GM12865 (cell line): Measurements from ENCODE around the gene UNCX.
"Not testable (repeated sequence)": the region's sequence is repeated elsewhere in the genome, so short reads cannot be mapped to it uniquely, and the experiment has no call there.

ENCODE experiments used
- DNase-seq: peaks from one replicate; pipeline ENCODE4 v3.0.0; 2010; ENCODE audit warnings: low read depth
- H3K4me3 ChIP-seq: 2 replicates; pipeline ENCODE4 v1.5.1; 2011; ENCODE audit warnings: mild to moderate bottlenecking, low read depth, low read length, control low read depth
- CTCF ChIP-seq: IDR thresholded peaks from 2 replicates; pipeline ENCODE4 v1.5.1; 2011; ENCODE audit warnings: low read length, control low read depth, low read depth, inconsistent platforms; ENCODE audit not compliant: insufficient read depth; ENCODE audit errors: missing control alignments

UNCX gene

GRCh38 chr7:1196950-1197349 lies 35.7 kb upstream of the UNCX start:
- TF ChIP-seq CTCF = no peak
- no peak for DNase-seq

GRCh38 chr7:1197997-1198625 lies 34.6 kb upstream of the UNCX start:
- no peak for DNase-seq
- no peak overlapping the region for H3K4me3 ChIP-seq
- no peak for TF ChIP-seq CTCF

More at GRCh38 chr7:1196950-1197349, 35.7 kb upstream of the UNCX start:
- H3K4me3 ChIP-seq = no peak overlapping the region

DNA sequence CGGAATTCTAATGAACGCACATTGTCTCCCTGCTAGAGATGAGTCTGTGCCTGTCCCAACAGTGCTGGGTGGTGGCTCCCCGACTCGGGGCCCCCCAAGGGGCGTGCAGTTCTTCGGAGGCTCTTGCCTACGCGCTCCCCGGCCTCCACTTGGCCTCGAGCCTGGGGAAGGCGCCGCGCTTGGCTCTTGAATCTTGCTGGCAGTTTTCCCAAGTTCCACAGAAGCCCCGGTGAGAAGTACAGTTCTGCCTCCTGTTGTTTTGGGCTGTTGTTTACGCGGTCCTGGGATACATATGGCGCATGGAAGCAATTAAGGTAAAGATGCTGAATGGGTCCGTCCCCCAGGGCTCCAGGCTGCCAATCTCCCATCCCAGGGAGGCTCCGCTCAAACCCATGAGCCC lies 32.6 kb upstream of the UNCX start:
- DNase-seq = no peak
- no peak for TF ChIP-seq CTCF
- H3K4me3 ChIP-seq = no peak overlapping the region

- DNase-seq = no peak
- no peak overlapping the region for H3K4me3 ChIP-seq
- no peak for TF ChIP-seq CTCF
Measured at GRCh38 chr7:1201916-1202315, 30.8 kb upstream of the UNCX start.

DNA sequence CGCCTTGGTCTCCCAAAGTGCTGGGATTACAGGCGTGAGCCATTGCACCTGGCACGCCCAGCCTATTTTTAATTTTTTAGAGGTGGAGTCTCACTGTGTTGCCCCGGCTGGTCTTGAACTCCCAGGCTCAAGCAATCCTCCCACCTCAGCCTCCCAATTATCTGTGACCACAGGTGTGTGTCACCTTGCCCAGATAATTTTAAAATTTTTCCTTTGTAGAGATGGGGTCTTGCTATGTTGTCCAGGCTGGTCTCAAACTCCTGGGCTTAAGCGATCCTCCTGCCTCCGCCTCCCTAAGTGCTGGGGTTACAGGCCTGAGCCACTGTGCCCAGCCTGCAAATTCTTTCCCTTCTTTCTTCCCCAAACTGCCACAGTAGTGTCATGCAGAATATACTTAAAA lies 29.8 kb upstream of the UNCX start:
- not testable (repeated sequence) for DNase-seq, H3K4me3 ChIP-seq

- DNase-seq = no peak
- H3K4me3 ChIP-seq = no peak overlapping the region
- no peak for TF ChIP-seq CTCF
Measured at GRCh38 chr7:1204460-1205140, 28.1 kb upstream of the UNCX start.

DNA sequence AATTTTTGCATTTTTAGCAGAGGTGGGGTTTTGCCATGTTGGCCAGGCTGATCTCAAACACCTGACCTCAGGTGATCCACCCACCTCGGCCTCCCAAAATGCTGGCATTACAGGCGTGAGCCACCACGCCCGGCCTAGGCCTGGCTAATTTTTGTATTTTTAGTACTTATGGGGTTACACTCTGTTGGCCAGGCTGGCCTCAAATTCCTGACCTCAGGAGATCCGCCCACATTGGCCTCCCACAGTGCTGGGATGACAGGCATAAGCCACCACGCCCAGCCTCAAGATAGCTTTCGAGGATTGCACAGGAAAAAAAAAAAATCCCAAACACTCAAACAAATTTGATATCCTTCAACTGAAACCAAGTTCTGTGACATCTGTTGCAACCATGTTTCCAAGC lies 26.9 kb upstream of the UNCX start:
- H3K4me3 ChIP-seq, DNase-seq: not testable (repeated sequence)

DNA sequence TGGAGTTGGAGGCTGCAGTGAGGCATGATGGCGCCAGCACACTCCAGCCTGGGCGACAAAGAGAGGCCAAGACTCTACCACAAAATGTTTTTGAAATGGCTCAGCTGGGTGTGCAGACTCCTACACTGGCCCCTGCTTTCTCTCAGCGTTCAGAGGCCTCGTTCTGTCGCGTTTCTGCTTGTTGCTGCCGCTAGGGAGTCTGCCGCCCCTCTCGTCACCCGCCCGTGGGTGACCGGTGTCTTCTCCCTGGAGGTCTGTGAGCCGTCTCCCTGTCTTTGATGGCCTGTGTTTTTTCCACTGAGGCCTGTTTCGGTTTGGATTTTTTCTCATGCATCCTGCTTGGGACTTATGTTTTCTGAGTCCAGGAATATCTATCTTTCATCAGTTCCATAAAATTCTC lies 23.6 kb upstream of the UNCX start:
- H3K4me3 ChIP-seq = no peak overlapping the region
- no peak for TF ChIP-seq CTCF
- DNase-seq = no peak
